ENCODE results near the gene CXCL11.

GRCh38 chr4:76022677-76023076 lies 13.2 kb downstream of the CXCL11 start:
- TF ChIP-seq CTCF (conservative IDR thresholded peaks at IDR 0.05; ENCODE audit: low read depth, low read length) (no peak), EZH2 (IDR thresholded peaks at IDR 0.05; ENCODE audit: borderline replicate concordance, low read depth, low read length, poor library complexity, severe bottlenecking) (no peak)
